HCT116 (cell line): ENCODE measurements around the gene SEMA4D. TPM values are rescaled to one million over a fixed set of nuclear protein-coding genes. Genes with fewer than 3 reads are reported as not detected.

Source experiments
- ATAC-seq: fragments of 200-7000 bp; cut with Tn5 transposase; 2 replicates; pipeline ENCODE4 v1.9.1; 2020; ENCODE audit warnings: mild to moderate bottlenecking, moderate library complexity
- BruUV-seq: library from RNA; stranded (reverse); fragments of 400-500 nt; replicated peaks from 2 replicates; lab custom pipeline; 2021; lab: Mats Ljungman, UMichigan
- CTCF ChIA-PET: fragments of 300-600 bp; sonication (Branson Sonifier 250); formaldehyde crosslinking; loops from one replicate; lab custom pipeline; 2021; ENCODE audit warnings: antibody characterized with exemption; lab: Charles Lee
- POLR2A ChIA-PET: fragments of 300-600, 350-600 bp; sonication (Branson Sonifier 250); formaldehyde crosslinking; loops from one replicate; lab custom pipeline; 2021; ENCODE audit warnings: antibody characterized with exemption; lab: Charles Lee
- RAD21 ChIA-PET, 2 experiments: fragments of 300-600 bp; sonication (Branson Sonifier 250); formaldehyde crosslinking; loops; one replicate each; lab custom pipeline; 2023; ENCODE audit warnings: low total read pairs in 2 of 2; ENCODE audit not compliant: uncharacterized antibody in 2 of 2, unreplicated experiment in 2 of 2, low non-redundant PET in 1 of 2; lab: Charles Lee
- DNase-seq: peaks from one replicate; pipeline ENCODE4 v3.0.0-alpha.2; 2010; ENCODE audit warnings: low read depth, low spot score
- H2AFZ ChIP-seq: fragments of 200-600 bp; shearing (Covaris generic), sonication (generic); 2 replicates; pipeline ENCODE4 v1.6.1; 2017; ENCODE audit warnings: low read depth, mixed run types, mixed read lengths, antibody characterized with exemption, low read length; ENCODE audit not compliant: poor library complexity, severe bottlenecking
- H3K27ac ChIP-seq: 2 replicates; pipeline ENCODE4 v1.5.1; 2012; ENCODE audit warnings: low read depth, low read length
- H3K27me3 ChIP-seq: fragments of 200-600 bp; sonication (generic); 2 replicates; pipeline ENCODE4 v1.6.1; 2016; ENCODE audit warnings: mixed run types, low read length, mixed read lengths; ENCODE audit not compliant: insufficient read depth
- H3K36me3 ChIP-seq, 2 experiments: fragments of 200-500 bp in 1 of 2; fragments of 200-600 bp in 1 of 2; sonication (Bioruptor generic) in 1 of 2; sonication (generic) in 1 of 2; 2 replicates each; pipeline versions ENCODE4 v1.5.1 to v1.6.1; 2014 to 2016; ENCODE audit warnings: low read length in 2 of 2, inconsistent platforms in 1 of 2, mixed read lengths in 1 of 2, mixed run types in 1 of 2; ENCODE audit not compliant: insufficient read depth in 2 of 2, control insufficient read depth in 1 of 2
- H3K4me1 ChIP-seq, 2 experiments: fragments of 200-600 bp in 1 of 2; sonication (generic) in 1 of 2; 2 replicates each; pipeline versions ENCODE4 v1.5.1 to v1.6.1; 2012 to 2017; ENCODE audit warnings: low read length in 2 of 2, inconsistent platforms in 1 of 2, mild to moderate bottlenecking in 1 of 2, mixed read lengths in 1 of 2, mixed run types in 1 of 2, moderate library complexity in 1 of 2; ENCODE audit not compliant: insufficient read depth in 2 of 2, control insufficient read depth in 1 of 2
- H3K4me2 ChIP-seq: fragments of 200-600 bp; sonication (generic); 2 replicates; pipeline ENCODE4 v1.6.1; 2017; ENCODE audit warnings: mixed run types, low read length, mixed read lengths
- H3K4me3 ChIP-seq, 2 experiments: fragments of 200-600 bp in 1 of 2; sonication (generic) in 1 of 2; replicated peaks in 1 of 2; 2 replicates each; pipeline ENCODE4 v1.5.1; 2011 to 2016; ENCODE audit warnings: low read length in 2 of 2, control low read depth in 1 of 2, low read depth in 1 of 2, mild to moderate bottlenecking in 1 of 2, mixed read lengths in 1 of 2, mixed run types in 1 of 2
- H3K79me2 ChIP-seq: fragments of 200-600 bp; sonication (generic); 2 replicates; pipeline ENCODE4 v1.6.1; 2017; ENCODE audit warnings: mild to moderate bottlenecking, mixed run types, low read length, moderate library complexity, mixed read lengths; ENCODE audit not compliant: insufficient read depth
- H3K9ac ChIP-seq: fragments of 200-600 bp; sonication (generic); 2 replicates; pipeline ENCODE4 v1.6.1; 2016; ENCODE audit warnings: low read length, mixed read lengths
- H3K9me2 ChIP-seq: fragments of 200-600 bp; sonication (generic), shearing (Covaris generic); 2 replicates; pipeline ENCODE4 v1.6.1; 2017; ENCODE audit warnings: mixed run types, mild to moderate bottlenecking, moderate library complexity; ENCODE audit not compliant: insufficient read depth
- H3K9me3 ChIP-seq, 2 experiments: fragments of 200-500 bp in 1 of 2; fragments of 200-600 bp in 1 of 2; sonication (Bioruptor generic) in 1 of 2; sonication (generic) in 1 of 2; 2 replicates each; pipeline ENCODE4 v1.6.1; 2014 to 2017; ENCODE audit warnings: low read length in 2 of 2, mixed read lengths in 2 of 2, inconsistent platforms in 1 of 2, low read depth in 1 of 2, mild to moderate bottlenecking in 1 of 2, mixed run types in 1 of 2, moderate library complexity in 1 of 2; ENCODE audit not compliant: control insufficient read depth in 1 of 2, insufficient read depth in 1 of 2
- H4K20me1 ChIP-seq: fragments of 200-600 bp; sonication (generic), shearing (Covaris generic); 2 replicates; pipeline ENCODE4 v1.6.1; 2017; ENCODE audit warnings: mixed run types, mild to moderate bottlenecking, moderate library complexity; ENCODE audit not compliant: insufficient read depth
- ATF3 ChIP-seq: IDR thresholded peaks from 2 replicates; pipeline ENCODE4 v1.6.1; 2012
- CBX3 ChIP-seq: IDR thresholded peaks from 2 replicates; pipeline ENCODE4 v1.6.1; 2012; ENCODE audit warnings: low read depth
- CTCF ChIP-seq, 3 experiments: fragments of 200-600 bp in 1 of 3; sonication (generic) in 1 of 3; IDR thresholded peaks in 2 of 3; conservative IDR thresholded peaks in 1 of 3; 2 replicates each; pipeline ENCODE4 v1.5.1; 2012 to 2017; ENCODE audit warnings: low read depth in 2 of 3, low read length in 2 of 3, antibody characterized with exemption in 1 of 3, borderline replicate concordance in 1 of 3, control low read depth in 1 of 3, mild to moderate bottlenecking in 1 of 3, mixed read lengths in 1 of 3, mixed run types in 1 of 3, moderate library complexity in 1 of 3; ENCODE audit not compliant: insufficient read depth in 1 of 3
- EGR1 ChIP-seq: IDR thresholded peaks from 2 replicates; pipeline ENCODE4 v1.6.1; 2012; ENCODE audit warnings: low read depth
- EZH2 ChIP-seq: fragments of 200-600 bp; sonication (generic); IDR thresholded peaks from 2 replicates; pipeline ENCODE4 v1.6.1; 2017; ENCODE audit warnings: antibody characterized with exemption, mixed run types
- POLR2A ChIP-seq: IDR thresholded peaks from 2 replicates; pipeline ENCODE4 v1.7.0; 2011; ENCODE audit warnings: borderline replicate concordance; ENCODE audit not compliant: insufficient read depth, insufficient read length; ENCODE audit errors: extremely low read depth
- SP1 ChIP-seq: IDR thresholded peaks from 2 replicates; pipeline ENCODE4 v1.6.1; 2012; ENCODE audit warnings: low read depth
- ZFX ChIP-seq: fragments of 450-650 bp; IDR thresholded peaks from 2 replicates; pipeline ENCODE4 v1.6.1; 2017
- intact Hi-C: fragments of 100-400 bp; cut with micrococcal nuclease; formaldehyde crosslinking; loops from 2 replicates; pipeline ENCODE4 v1.10.0; 2022
- total RNA-seq: library from RNA; stranded (reverse); gene quantifications from one replicate; pipeline ENCODE4 v1.2.1, GENCODE V29; 2021; ENCODE audit not compliant: unreplicated experiment

SEMA4D gene
- total RNA-seq, 1 experiment from 2014 or later: 32.0 TPM

- POLR2A ChIA-PET: no interaction called here
- Histone ChIP-seq H3K9me3 (no peaks in the 10 kb centered on the region), H3K36me3 (no peaks in the 10 kb centered on the region), H3K4me2 (no peak overlapping the region), H3K4me3 (no peak overlapping the region), H3K9me2 (no peaks in the 10 kb centered on the region), H4K20me1 (no peaks in the 10 kb centered on the region), H3K79me2 (no peaks in the 10 kb centered on the region; the same call in 1 of the 2 replicates), H2AFZ (no peak overlapping the region), H3K4me1 (peaks cover 0 to 11% of the 10 kb centered on the region in 2 experiments; a peak in 1 of 4 replicates), H3K9ac (no peak overlapping the region), H3K27ac (no peak overlapping the region), H3K27me3 (no peaks in the 10 kb centered on the region)
- intact Hi-C loops: no loop called here
- TF ChIP-seq EGR1: no peak
- no peak for TF ChIP-seq ZFX
- TF ChIP-seq CTCF (IDR thresholded peaks at IDR 0.05 in 2 of 3, conservative IDR thresholded peaks at IDR 0.05 in 1 of 3; ENCODE audit: borderline replicate concordance in 1 of 3, insufficient read depth in 1 of 3, low read depth in 2 of 3, low read length in 2 of 3): no peak
- TF ChIP-seq EZH2: no peak
- TF ChIP-seq POLR2A: no peak
- ATAC-seq (no peak), DNase-seq (no peak)
- CTCF ChIA-PET: no interaction called here
- no TSS peak for BruUV-seq
- RAD21 ChIA-PET: no interaction called here
Measured at GRCh38 chr9:89444274-89444673, 53.6 kb downstream of the SEMA4D start.

- ATAC-seq (peak; percentile 30; the same call in 1 of the 2 replicates), DNase-seq (no peak)
- Histone ChIP-seq H3K36me3 (no peaks in the 10 kb centered on the region), H3K79me2 (no peaks in the 10 kb centered on the region), H3K27ac (no peak overlapping the region), H3K4me2 (no peak overlapping the region), H3K9ac (no peak overlapping the region), H4K20me1 (no peaks in the 10 kb centered on the region), H3K9me3 (no peaks in the 10 kb centered on the region), H2AFZ (no peak overlapping the region), H3K27me3 (no peaks in the 10 kb centered on the region), H3K4me3 (no peak overlapping the region), H3K9me2 (no peaks in the 10 kb centered on the region), H3K4me1 (peaks cover 0 to 11% of the 10 kb centered on the region in 2 experiments; a peak in 1 of 4 replicates)
- CTCF ChIA-PET: no interaction called here
- POLR2A ChIA-PET: no interaction called here
- TF ChIP-seq CBX3 (no peak), SP1 (0 out of 2 replicates have a peak, but pooled peaks have one; percentile 19), POLR2A (no peak), ATF3 (no peak)
- RAD21 ChIA-PET: no interaction called here
- intact Hi-C loops: no loop called here
- BruUV-seq: no TSS peak
Measured at GRCh38 chr9:89442981-89443814, 54.7 kb downstream of the SEMA4D start.
